ENCODE results near the gene BEND3. TPM values are rescaled to one million over a fixed set of nuclear protein-coding genes. Genes with fewer than 3 reads are reported as not detected.
"Not testable (repeated sequence)": the region's sequence is repeated elsewhere in the genome, so short reads cannot be mapped to it uniquely, and the experiment has no call there.

Gene BEND3
- total RNA-seq = 10.3 to 10.5 TPM (median 10.4 TPM) in 3 replicates

GRCh38 chr6:107114926-107115694, at the start of gene BEND3:
Gene BEND3, minus strand, starts transcription at chr6:107115515. Its CDS starts 16,230 bp downstream, at chr6:107099285.
- peaks cover 13% of the 10 kb centered on the region for H3K27me3 Mint-ChIP-seq (ENCODE audit: low read depth)
- H3K4me3 Mint-ChIP-seq = peak within 1 kb of the TSS; percentile 80
- no peak for TF ChIP-seq CTCF (IDR thresholded peaks at IDR 0.05; ENCODE audit: unreplicated experiment)
- peaks cover 18% of the 10 kb centered on the region for H3K4me1 Mint-ChIP-seq
- peaks cover 2% of the 10 kb centered on the region for H3K36me3 Mint-ChIP-seq
- no peaks in the 10 kb centered on the region for H3K9me3 Mint-ChIP-seq
- H3K27ac Mint-ChIP-seq = peak within 1 kb of the TSS; percentile 91
- DNase-seq (ENCODE audit: low spot score in 2 of 2, unreplicated experiment in 2 of 2) = peak in 1 of 2 experiments; percentile 61

- peaks cover 12% of the 10 kb centered on the region for H3K9me3 Mint-ChIP-seq
- not testable (repeated sequence) for DNase-seq (ENCODE audit: low spot score in 2 of 2, unreplicated experiment in 2 of 2); H3K4me1 Mint-ChIP-seq; H3K27me3 Mint-ChIP-seq (ENCODE audit: low read depth); H3K36me3 Mint-ChIP-seq; H3K4me3 Mint-ChIP-seq; H3K27ac Mint-ChIP-seq
Measured at GRCh38 chr6:107164299-107164698, 49.0 kb upstream of the BEND3 start.

GRCh38 chr6:107161521-107161920, 46.2 kb upstream of the BEND3 start:
- no peak overlapping the region for H3K27ac Mint-ChIP-seq
- H3K36me3 Mint-ChIP-seq = no peaks in the 10 kb centered on the region
- no peaks in the 10 kb centered on the region for H3K27me3 Mint-ChIP-seq (ENCODE audit: low read depth)
- no peak for DNase-seq (ENCODE audit: low spot score in 2 of 2, unreplicated experiment in 2 of 2)
- H3K4me1 Mint-ChIP-seq = no peaks in the 10 kb centered on the region
- no peak overlapping the region for H3K4me3 Mint-ChIP-seq
- TF ChIP-seq CTCF (IDR thresholded peaks at IDR 0.05; ENCODE audit: unreplicated experiment) = no peak
- no peaks in the 10 kb centered on the region for H3K9me3 Mint-ChIP-seq

- Mint-ChIP-seq H3K9me3 (no peaks in the 10 kb centered on the region), H3K27ac (no peak overlapping the region)
- no peak for TF ChIP-seq CTCF (IDR thresholded peaks at IDR 0.05; ENCODE audit: unreplicated experiment)
Measured at GRCh38 chr6:107156617-107157016, 41.3 kb upstream of the BEND3 start.

GRCh38 chr6:107154801-107155160, 39.5 kb upstream of the BEND3 start:
- H3K36me3 Mint-ChIP-seq = no peaks in the 10 kb centered on the region
- TF ChIP-seq CTCF (IDR thresholded peaks at IDR 0.05; ENCODE audit: unreplicated experiment) = no peak
- DNase-seq (ENCODE audit: low spot score in 2 of 2, unreplicated experiment in 2 of 2) = no peak
- peaks cover 26% of the 10 kb centered on the region for H3K4me1 Mint-ChIP-seq
- H3K27me3 Mint-ChIP-seq (ENCODE audit: low read depth) = no peaks in the 10 kb centered on the region
- H3K4me3 Mint-ChIP-seq = no peak overlapping the region
- H3K27ac Mint-ChIP-seq = no peak overlapping the region
- H3K9me3 Mint-ChIP-seq = no peaks in the 10 kb centered on the region

More at GRCh38 chr6:107156617-107157016, 41.3 kb upstream of the BEND3 start:
- DNase-seq (ENCODE audit: low spot score in 2 of 2, unreplicated experiment in 2 of 2) = no peak
- Mint-ChIP-seq H3K36me3 (no peaks in the 10 kb centered on the region), H3K27me3 (ENCODE audit: low read depth) (no peaks in the 10 kb centered on the region), H3K4me1 (peaks cover 20% of the 10 kb centered on the region), H3K4me3 (no peak overlapping the region)

- Mint-ChIP-seq H3K9me3 (no peaks in the 10 kb centered on the region), H3K27ac (no peak overlapping the region), H3K27me3 (ENCODE audit: low read depth) (no peaks in the 10 kb centered on the region), H3K36me3 (no peaks in the 10 kb centered on the region), H3K4me1 (peaks cover 26% of the 10 kb centered on the region), H3K4me3 (no peak overlapping the region)
- DNase-seq (ENCODE audit: low spot score in 2 of 2, unreplicated experiment in 2 of 2) = no peak
- TF ChIP-seq CTCF (IDR thresholded peaks at IDR 0.05; ENCODE audit: unreplicated experiment) = no peak
Measured at GRCh38 chr6:107154131-107154800, 39.0 kb upstream of the BEND3 start.
